Stimulated activated CD4-positive, alpha-beta T cell treated with anti-CD3 and anti-CD28 coated beads, TNF-alpha, amount 100 ng/mL, for 1 hour (primary cell): ENCODE measurements around the gene TTLL1.
A peak's percentile ranks its signal among the peaks of the same experiment; 100 is the strongest.
"Not testable (repeated sequence)": the region's sequence is repeated elsewhere in the genome, so short reads cannot be mapped to it uniquely, and the experiment has no call there.

ENCODE experiments used
- DNase-seq, 3 donors: peaks; one replicate each; pipeline ENCODE4 v3.0.0-alpha.2; 2020; ENCODE audit warnings: low read depth in 3 of 3, low spot score in 1 of 3

TTLL1 gene

DNA sequence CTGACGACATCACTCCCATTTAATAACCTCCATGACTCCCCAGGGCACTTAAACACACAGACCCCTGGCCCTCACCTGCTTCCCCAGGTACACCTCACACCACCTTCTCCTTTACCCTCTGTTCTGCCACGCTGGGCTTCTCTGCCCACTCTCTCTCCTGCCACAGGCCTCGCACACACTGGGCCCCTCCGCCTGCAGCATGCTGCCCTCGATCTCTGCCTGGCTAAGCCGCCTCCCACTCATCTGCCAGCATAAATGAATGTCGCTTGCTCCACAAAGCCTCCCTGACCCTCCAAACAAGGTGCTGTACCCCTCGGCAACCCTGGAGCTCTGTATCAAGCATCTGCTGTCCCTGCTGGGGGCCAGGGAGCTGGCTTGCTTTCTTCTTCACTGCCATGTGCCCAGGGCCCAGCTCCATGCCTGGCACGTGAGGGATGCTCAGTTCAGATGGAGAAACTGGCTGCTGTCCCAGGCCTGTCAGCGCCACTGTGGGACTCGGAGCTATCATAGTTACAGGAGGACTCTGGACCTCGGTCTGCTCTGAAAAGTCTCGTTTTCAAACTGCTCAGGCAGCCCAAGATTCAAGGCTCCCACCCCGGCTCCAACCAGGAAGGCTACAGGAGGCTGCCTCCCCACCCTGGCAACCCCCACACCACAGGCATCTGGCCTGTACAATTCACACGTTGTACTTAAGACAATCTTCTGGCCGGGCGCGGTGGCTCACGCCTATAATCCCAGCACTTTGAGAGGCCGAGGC, 11.9 kb downstream of the TTLL1 start:
- DNase-seq = no peak

DNA sequence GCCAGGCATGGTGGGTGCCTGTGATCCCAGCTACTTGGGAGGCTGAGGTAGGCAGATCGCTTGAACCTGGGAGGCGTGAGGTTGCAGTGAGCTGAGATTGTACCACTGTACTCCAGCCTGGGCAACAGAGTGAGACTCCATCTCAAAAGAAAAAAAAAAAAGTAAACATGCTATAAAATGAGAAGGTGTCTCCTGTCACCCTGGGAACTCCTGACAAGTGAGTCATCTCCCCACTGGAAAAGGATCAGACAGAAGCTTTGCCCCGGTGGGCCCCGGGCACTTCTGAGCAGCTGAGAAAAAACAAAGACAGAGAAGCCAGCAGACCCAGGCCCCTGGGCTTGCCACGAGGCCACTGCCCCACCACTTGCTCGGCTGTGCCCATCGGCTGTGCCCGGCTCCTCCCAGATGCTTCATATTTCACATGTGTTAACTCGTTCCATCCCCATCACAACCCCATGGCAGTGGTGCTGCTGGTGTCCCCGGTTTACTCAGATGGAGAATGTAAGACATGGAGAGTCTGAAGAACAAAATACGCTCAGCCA, 22.3 kb downstream of the TTLL1 start:
- DNase-seq = no peak

DNA sequence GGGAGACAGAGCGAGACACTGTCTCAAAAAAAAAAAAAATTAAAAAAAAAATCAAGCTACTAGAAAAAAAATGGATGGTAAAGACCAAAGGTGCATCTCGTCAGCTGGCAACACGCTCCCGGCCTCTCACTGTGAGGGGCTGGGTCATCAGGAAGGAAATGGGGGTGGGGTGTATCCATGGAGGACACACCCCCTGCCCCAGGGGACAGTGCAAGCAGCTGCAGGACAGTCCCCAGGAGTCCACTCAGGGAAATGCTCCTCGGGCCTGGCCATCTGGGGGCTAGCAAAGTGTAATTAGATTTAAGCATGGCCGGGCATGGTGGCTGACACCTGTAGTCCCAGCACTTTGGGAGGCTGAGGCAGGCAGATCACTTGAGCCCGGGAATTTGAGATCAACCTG, 23.1 kb downstream of the TTLL1 start:
- DNase-seq = no peak

DNA sequence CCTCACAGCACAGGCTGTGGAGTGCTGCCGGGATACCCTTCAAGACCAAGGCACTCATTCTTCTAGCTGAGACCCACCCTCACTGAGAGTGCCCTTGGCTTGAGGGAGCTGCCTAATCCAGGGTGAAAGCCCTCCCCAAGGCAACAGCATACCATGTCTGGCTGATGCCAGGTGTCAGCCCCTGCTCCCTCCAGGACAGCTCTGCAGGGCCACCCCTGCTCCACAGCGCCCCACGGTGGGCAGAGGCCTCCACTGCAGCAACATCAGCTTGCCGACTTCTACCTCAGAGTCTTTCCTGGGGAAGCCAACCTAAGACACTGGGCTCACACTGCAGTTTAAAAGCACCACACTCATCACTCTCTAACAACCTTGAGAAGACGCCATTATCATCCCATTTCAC, 29.0 kb downstream of the TTLL1 start:
- DNase-seq = peak in 1 of 3 donors; percentile 26

DNA sequence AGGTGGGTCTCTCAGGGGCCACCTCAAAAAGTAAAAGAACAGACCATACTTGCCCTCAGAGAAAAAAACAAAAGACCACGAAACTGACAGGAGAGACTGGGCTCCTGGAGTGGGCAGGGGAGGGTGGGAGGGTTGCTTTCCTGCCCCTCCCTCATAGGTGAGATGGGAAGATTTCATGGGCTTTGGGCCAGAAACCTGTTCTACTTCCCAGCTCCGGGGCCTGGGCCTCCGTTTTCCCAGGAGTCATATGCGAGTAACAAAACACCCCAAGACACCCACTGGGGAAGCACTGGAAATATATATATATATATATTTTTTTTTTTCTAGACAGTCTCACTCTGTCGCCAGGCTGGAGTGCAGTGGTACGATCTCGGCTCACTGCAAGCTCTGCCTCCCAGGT, 31.6 kb downstream of the TTLL1 start:
- no peak for DNase-seq

DNA sequence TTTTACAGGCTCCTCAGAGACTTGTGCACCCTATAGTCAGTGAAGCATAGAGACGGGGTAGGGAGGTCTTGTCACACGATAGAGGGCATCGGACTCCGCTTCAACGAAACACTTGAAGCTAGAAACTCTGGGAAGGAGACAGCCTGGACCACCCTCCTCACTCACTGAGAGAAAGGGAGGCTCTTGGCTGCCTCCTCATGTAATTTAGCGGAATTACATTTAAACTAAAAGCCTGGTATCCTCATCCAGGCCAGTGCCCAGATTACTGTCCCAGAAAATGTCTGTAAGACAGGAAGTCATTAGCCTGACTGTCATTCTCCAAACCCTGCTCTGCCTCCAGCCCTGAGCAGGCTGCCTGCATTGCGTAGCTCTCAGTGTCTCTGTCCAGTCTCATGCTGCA, 36.0 kb downstream of the TTLL1 start:
- DNase-seq = no peak

DNA sequence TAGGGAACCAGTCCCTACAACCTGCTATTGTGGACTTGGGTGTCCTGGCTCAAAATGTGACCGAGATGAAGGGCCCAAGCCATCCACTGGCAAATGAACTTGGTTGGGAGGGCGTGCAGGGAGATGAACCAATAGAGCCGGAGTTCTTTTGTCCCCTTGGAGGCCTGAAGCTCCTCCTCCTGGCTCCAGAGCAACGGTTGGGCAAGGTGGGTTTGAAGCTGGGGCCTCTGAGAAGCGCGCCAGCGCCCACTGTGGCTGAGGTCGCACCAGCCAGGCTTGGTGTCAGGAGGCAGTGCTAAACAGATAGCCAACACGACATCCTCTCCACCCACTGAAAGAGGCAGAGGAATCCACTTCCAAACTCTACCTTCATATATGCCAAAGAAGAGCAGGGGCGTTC, 38.2 kb downstream of the TTLL1 start:
- no peak for DNase-seq

DNA sequence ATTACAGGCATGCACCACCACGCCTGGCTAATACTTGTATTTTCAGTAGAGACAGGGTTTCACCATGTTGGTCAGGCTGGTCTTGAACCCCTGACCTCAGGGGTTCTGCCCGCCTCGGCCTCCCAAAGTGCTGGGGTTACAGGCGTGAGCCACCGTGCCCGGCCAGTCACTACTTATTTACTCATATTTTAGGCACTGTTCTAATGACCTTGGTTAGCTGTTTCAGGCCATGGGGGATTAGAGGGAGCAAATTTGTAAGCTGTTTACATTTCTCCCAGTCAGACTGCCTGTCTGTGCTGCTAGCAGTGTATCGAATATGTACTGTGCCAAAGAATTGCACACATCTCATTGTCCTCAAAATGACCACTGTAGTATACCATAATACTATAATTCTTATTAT, 41.6 kb downstream of the TTLL1 start:
- DNase-seq = no peak

DNA sequence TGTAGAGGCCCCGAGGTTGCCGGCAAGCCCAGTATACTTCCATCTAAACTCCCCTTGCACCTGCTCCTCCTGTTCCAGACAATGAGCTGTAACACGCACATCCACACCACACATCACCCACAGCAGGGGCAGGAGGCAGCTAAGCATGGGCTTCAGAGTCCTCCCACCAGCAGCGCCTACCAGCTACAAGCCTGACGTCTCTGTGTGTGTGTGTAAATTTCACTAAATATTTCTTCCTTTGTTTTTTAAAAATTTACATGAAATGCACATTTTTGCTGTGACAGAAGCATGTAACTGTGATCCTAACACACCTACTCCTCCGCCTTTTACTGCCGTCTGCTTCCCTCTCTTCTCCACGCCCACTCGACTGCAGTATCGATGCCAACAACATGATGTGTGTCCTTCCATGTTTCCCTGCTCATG, 44.9 kb downstream of the TTLL1 start:
- no peak for DNase-seq

DNA sequence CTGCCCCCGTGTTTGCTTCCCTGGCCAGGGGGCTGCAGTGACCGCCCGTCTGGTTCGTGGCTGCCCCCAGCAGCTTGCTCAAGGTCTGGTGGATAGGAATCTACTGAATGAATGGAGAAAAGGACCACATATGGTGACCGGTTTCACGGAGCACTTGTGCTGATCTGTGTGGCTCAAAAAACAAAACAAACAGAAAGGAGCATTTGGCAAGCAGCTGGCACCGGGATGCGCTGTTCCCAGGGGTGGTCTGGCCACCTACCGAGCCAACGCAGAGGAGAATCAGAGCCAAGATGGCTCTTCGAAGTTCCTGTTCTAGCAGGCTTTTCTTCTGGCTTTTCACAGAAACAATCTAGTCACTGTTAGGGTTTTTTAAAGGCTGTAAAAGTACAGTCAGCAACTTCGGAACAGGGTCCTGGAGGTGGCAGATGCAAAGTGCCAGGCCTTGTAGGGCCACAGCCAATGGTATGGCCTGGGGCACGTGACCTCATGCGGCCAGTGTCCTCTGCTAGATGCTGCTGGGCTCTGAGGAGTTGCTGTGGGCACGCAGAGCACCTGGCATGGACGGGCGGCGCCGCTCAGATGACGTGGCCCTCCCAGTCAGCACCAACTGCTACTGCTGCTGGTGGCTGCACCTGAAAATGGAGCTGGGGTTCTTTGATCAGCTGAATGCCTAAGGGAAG, 47.0 kb downstream of the TTLL1 start:
- DNase-seq = no peak

DNA sequence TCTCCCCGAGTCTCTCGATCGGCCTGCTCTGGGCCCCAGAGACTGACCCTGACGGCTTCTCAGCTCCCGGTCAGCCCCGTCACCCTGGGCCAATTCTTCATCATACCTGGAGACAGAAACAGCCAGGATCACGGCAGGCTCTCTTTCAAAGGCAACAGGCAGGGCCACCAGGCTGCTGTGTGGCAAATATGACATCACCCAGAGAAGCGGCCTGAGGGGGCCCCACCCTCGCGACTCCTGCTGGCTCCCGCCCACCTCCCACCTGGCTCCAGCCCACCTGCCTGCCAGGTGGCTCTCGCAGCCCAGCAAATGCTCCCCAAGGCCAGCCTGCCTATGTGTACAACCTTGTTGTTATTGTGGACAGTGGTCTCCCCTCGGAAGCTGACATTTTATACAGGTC, 49.4 kb downstream of the TTLL1 start:
- no peak for DNase-seq

DNA sequence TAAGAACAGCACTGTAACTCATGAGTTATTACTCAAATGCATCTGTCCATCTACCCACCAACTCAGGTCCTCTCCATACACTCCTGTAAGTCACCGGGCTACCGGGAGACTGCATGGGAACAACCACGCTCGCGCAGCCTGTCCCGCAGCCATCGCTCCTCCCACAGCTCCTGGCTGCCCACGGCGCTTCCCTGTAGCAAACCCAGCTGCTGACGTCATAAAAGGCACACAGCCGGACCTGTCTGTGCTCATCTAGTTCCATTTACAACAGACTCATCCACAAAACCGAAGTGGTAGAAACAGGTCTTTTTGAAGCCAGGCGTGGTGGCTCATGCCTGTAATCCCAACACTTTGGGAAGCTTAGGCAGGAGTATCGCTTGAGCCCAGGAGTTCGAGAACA, 50.9 kb downstream of the TTLL1 start:
- no peak for DNase-seq

DNA sequence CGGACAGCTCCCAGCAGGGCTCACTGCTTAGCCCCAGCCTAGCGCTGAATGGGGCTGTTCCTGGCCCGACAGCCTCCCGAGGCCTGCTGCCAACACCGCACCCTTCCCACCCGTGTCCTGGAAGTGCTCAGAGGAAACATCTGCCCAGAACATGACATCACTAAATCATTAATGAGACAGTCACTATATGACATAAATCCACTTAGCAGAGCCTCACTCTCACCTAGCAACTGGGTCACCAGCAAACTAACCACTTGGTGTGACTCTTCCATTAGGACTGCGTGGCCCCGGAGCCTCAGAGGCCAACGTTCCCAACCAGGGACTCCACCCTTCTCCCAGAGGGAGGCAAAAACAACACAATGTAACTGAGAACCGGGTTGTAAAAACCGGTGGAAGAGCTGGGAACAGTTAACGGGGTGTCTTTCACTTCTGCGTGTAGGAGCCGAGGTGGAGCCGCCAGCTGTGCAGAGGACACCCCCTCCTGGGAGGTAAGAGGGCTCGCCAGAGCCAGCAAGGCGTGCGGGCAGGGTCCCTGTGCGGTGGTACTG, 52.8 kb downstream of the TTLL1 start:
- no peak for DNase-seq

DNA sequence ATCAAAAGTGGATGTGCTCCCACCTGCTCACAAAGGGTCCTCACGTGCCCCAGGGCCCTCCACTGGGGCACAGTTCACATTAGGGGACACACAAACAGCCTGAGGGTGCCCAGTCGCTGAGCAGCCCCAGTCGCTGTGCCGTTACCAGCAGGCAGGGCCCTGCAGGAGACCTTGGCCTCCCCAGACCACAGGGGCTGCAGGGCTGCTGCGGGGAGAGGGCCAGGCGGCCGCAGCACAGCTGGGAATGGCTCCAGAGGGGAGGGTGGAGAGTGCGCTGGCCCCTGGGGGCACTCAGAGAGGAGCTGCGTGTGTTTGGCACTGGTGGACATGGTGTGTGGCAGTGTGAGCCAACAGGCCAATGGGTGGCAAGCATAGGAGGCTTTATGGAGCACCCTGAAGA, 53.9 kb downstream of the TTLL1 start:
- no peak for DNase-seq

DNA sequence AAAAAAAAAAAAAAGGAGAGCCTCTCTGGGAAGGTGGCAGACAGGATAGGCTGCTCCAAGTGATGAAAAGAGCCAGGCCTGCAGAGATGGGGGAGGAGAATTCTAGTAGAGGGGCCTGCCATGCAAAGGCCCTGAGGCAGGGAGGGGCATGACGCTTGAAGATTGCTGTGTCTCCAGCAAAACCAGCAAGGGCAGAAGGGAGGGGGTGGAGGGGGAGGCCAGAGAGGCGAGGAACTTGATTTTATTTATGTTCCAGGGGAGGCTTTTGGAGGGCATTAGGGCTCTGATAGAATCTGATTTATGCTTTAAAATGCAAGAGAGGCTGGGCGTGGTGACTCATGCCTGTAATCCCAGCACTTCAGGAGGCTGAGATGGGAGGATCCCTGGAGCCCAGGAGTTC, 57.6 kb downstream of the TTLL1 start:
- no peak for DNase-seq

DNA sequence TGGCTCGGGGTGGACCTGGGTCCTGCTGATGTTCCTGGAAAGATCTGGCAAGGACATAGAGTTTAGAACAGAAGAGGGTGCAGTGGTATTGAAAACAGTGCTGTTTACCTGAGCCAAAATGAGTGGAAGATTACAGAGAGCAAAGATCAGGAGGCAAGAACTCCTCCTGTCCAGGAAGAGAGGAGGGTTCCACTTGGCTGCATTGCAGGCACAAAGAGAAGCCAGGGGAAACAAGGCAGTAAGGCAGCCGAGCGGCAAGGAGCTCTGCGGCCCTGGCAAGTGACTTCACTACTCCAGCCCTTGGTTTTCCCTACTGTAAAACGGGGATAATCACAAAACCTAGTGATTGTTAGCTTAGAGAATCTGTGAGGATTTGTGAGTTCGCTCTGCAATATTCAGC, 70.6 kb downstream of the TTLL1 start:
- no peak for DNase-seq

DNA sequence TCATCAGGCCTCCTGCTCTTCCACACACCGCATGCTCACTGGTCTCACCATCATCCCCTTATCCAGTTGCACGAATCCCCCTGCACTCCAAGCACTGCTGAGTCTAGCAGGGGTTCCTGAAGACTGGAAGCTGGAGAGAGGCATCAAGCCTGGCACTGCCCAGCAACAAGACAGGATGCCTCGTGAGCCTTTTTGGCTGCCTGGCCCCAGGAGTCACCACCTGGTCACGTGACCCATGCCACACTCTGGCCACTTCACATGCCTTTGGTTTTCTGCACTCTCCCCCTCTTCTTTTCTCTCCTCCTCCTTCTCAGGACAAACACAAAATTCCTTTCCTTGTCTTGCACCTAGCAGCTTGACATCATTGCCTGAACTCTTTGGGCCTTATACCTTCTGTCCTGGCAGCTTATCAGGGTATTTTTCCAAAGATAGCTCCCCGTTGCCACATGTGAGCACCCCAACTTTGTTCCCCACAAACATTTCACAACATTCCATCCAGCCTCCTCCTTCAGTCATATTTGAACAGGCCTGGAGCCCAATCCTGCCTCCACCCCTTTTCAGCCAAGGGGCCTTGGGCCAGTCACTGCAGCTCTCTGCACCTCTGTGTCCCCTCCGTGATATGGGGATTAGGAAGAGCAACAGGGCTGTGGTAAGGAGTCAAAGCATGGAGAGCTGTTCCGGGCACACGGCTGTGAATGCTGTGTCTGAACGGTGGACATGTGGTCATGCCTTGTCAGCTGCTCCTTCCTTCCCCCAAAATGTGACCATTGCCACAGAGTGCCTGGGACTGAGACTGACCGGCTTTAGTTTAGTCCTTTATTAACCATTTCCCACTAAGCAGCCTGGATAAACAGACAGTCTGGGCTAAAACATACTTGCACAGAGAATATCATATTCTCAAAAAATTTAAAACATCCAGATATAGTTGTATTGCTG, 71.4 kb downstream of the TTLL1 start:
- DNase-seq = no peak

DNA sequence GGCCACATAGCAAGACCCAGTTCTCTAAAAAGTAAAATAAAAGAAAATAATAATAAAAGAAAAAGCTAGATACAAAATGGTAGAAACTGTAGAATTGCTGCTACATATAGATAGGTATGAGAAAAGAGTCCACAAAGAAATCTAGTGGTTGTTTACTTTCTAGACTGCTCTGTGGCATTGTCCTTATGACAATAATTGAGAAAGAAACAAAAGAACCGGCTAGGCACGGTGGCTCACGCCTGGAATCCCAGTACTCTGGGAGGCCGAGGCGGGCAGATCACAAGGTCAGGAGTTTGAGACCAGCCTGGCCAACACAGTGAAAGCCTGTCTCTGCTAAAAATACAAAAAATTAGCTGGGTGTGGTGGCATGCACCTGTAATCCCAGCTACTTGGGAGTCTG, 73.0 kb downstream of the TTLL1 start:
- not testable (repeated sequence) for DNase-seq

DNA sequence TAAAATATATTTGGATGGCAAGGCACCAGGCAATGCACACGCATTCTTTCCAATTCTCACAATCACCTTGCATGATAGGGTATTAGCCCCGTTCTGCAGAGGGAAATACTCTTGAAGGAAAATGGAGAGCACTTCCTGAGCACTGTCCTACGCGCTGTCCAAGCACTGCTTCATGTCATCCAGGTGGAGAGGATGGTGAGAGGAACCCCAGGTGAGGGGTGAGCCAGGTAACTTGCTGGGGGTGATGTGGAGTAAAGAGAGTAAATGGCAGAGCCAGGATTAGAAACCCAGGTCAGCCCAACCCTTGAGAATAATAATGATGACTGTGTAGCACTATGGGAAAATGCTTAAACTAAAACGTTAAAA, 73.5 kb downstream of the TTLL1 start:
- no peak for DNase-seq

DNA sequence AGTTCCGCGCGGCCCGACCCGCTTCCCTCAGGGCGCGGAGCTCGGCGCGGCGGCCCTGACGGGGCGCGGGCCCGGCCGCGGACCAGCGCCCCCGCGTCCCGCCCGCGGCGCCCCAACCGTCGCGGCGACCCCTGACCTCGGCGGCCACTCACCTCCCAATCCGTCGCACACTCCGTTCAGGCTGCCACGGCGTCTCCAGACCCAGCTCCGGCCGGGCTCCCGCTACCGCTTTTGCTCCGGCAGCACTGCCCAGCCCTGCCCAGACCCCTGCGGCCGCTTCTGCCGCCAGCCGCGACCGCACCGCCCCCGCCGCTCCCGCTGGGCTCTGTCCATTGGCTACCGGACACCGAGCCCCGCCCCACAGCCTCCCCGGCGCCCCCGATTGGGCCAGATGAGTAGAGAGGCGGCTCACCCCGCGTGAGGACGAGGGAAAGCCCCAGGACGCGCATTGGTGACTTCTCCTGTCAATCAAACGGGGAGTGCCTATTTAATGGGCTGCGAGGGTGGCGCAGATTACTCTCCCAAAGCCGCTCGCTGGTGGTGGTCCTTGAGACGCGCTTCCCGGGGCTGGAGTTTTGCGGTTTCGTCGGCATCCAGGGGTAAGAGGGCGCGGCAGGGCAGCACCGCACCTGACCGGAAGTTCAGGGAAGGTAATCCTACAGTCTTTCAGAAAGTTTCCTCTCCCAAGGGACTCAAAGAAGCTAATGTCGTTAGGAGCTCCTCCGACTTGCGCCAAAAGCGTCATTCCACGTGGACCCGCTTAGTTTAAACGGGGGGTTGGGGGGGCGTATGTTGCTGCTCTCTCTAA, 74.1 kb downstream of the TTLL1 start, which contains the start of gene PACSIN2:
Gene PACSIN2 (minus strand): TSS at position 281 of the 808 bp plus-strand sequence. CDS start 103,069 bp downstream, outside the sequence.
- DNase-seq = peak; percentile 97 to 99 (median 98)
